NCI-H748 (cell line): ENCODE data around the gene CRB2.
A peak's percentile ranks its signal among the peaks of the same experiment; 100 is the strongest.

Experiments used
- DNase-seq: peaks from one replicate; lab custom pipeline; 2025; ENCODE audit not compliant: unreplicated experiment; lab: John Stamatoyannopoulos, UW

Gene CRB2

GRCh38 chr9:123347289-123348060, 8.5 kb upstream of the CRB2 start:
- no peak for DNase-seq

- DNase-seq, result peak; percentile 28
Observed at GRCh38 chr9:123348317-123348992, 7.5 kb upstream of the CRB2 start.

GRCh38 chr9:123349033-123349432, 7.0 kb upstream of the CRB2 start:
- no peak for DNase-seq

- DNase-seq, result peak; percentile 66
Observed at GRCh38 chr9:123349691-123350480, 6.1 kb upstream of the CRB2 start.

- DNase-seq, result no peak
Observed at GRCh38 chr9:123350590-123351310, 5.2 kb upstream of the CRB2 start.

- no peak for DNase-seq
Observed at GRCh38 chr9:123353041-123353440, 3.0 kb upstream of the CRB2 start.

- peak; percentile 65 for DNase-seq
Observed at GRCh38 chr9:123353984-123354591, 1.9 kb upstream of the CRB2 start.

GRCh38 chr9:123354806-123355508, 1.0 kb upstream of the CRB2 start:
- DNase-seq, result no peak

GRCh38 chr9:123356851-123357742, 1.1 kb downstream of the CRB2 start:
- DNase-seq, result no peak

GRCh38 chr9:123357743-123358059, 1.7 kb downstream of the CRB2 start:
- no peak for DNase-seq

GRCh38 chr9:123358181-123358905, 2.3 kb downstream of the CRB2 start:
- peak; percentile 47 for DNase-seq

GRCh38 chr9:123359106-123359505, 3.1 kb downstream of the CRB2 start:
- DNase-seq, result no peak

GRCh38 chr9:123359546-123359945, 3.5 kb downstream of the CRB2 start:
- peak; percentile 72 for DNase-seq

- DNase-seq, result peak; percentile 69
Observed at GRCh38 chr9:123360161-123361085, 4.4 kb downstream of the CRB2 start.

- no peak for DNase-seq
Observed at GRCh38 chr9:123361086-123361730, 5.2 kb downstream of the CRB2 start.

- no peak for DNase-seq
Observed at GRCh38 chr9:123361731-123362510, 5.9 kb downstream of the CRB2 start.
